B cell (primary cell): ENCODE measurements around the gene ACOXL. TPM values are rescaled to one million over a fixed set of nuclear protein-coding genes. Genes with fewer than 3 reads are reported as not detected.

Experiments
- ATAC-seq: fragments of 200-7000 bp; cut with Tn5 transposase; one replicate; pipeline ENCODE4 v1.10.0; 2021; ENCODE audit warnings: low read depth, mild to moderate bottlenecking, moderate number of reproducible peaks, moderate library complexity
- CTCF ChIA-PET: fragments of 350-600 bp; sonication (Branson Sonifier 250); formaldehyde crosslinking; loops from one replicate; lab custom pipeline; 2021; ENCODE audit warnings: antibody characterized with exemption, inconsistent platforms; lab: Charles Lee
- POLR2A ChIA-PET: fragments of 350-600 bp; sonication (Branson Sonifier 250); formaldehyde crosslinking; loops from one replicate; lab custom pipeline; 2021; ENCODE audit warnings: antibody characterized with exemption; lab: Charles Lee
- DNase-seq: peaks from one replicate; pipeline ENCODE4 v3.0.0; 2013
- H2AFZ ChIP-seq: 2 replicates; pipeline ENCODE4 v1.6.1; 2012; ENCODE audit warnings: mild to moderate bottlenecking, low read depth, low read length; ENCODE audit not compliant: insufficient read depth, poor library complexity, severe bottlenecking
- H3K27ac ChIP-seq, 2 donors: 1 replicate in 1 of 2; 2 replicates in 1 of 2; pipeline ENCODE4 v1.5.1; 2012 to 2013; ENCODE audit warnings: low read length in 2 of 2, mild to moderate bottlenecking in 2 of 2, moderate library complexity in 1 of 2
- H3K27me3 ChIP-seq, 4 experiments: fragments of 200-600 bp in 1 of 4; sonication (generic) in 1 of 4; replicated peaks in 1 of 4; 1 replicate in 2 of 4; 2 replicates in 2 of 4; pipeline versions ENCODE4 v1.6.1 to v1.7.0; 2013 to 2016; ENCODE audit warnings: low read length in 3 of 4, mild to moderate bottlenecking in 2 of 4, mixed read lengths in 1 of 4, moderate library complexity in 1 of 4; ENCODE audit not compliant: insufficient read depth in 4 of 4, control insufficient read depth in 3 of 4; ENCODE audit errors: control extremely low read depth in 1 of 4
- H3K36me3 ChIP-seq, 2 experiments: replicated peaks in 1 of 2; 1 replicate in 1 of 2; 2 replicates in 1 of 2; pipeline versions ENCODE4 v1.6.1 to v1.7.1; 2013; ENCODE audit warnings: low read length in 1 of 2; ENCODE audit not compliant: insufficient read depth in 2 of 2, control insufficient read depth in 1 of 2; ENCODE audit errors: control extremely low read depth in 1 of 2, extremely low read depth in 1 of 2
- H3K4me1 ChIP-seq, 2 donors: fragments of 200-600 bp in 1 of 2; sonication (generic) in 1 of 2; 1 replicate in 1 of 2; 2 replicates in 1 of 2; pipeline versions ENCODE4 v1.5.1 to v1.6.1; 2013 to 2017; ENCODE audit warnings: low read length in 2 of 2; ENCODE audit not compliant: control insufficient read depth in 2 of 2, insufficient read depth in 2 of 2
- H3K4me2 ChIP-seq: replicated peaks from 2 replicates; pipeline ENCODE3; 2012; ENCODE audit warnings: mild to moderate bottlenecking, low read depth, low read length; ENCODE audit not compliant: poor library complexity, severe bottlenecking
- H3K4me3 ChIP-seq, 5 experiments: fragments of 200-600 bp in 1 of 5; sonication (generic) in 1 of 5; 1 replicate in 3 of 5; 2 replicates in 2 of 5; pipeline versions ENCODE4 v1.5.1 to v1.7.0; 2011 to 2016; ENCODE audit warnings: low read length in 4 of 5, mild to moderate bottlenecking in 4 of 5, low read depth in 2 of 5, control low read depth in 1 of 5, moderate library complexity in 1 of 5; ENCODE audit not compliant: insufficient read depth in 1 of 5; ENCODE audit errors: control extremely low read depth in 1 of 5, extremely low read depth in 1 of 5
- H3K79me2 ChIP-seq: fragments of 200-600 bp; sonication (generic); one replicate; pipeline ENCODE4 v1.6.0; 2016; ENCODE audit warnings: low read length; ENCODE audit not compliant: control insufficient read depth, insufficient read depth
- H3K9ac ChIP-seq: fragments of 200-600 bp; sonication (generic); 2 replicates; pipeline ENCODE4 v1.6.1; 2017; ENCODE audit warnings: mild to moderate bottlenecking, low read length, moderate library complexity
- H3K9me3 ChIP-seq, 3 donors: one replicate each; pipeline versions ENCODE4 v1.6.1 to v1.7.1; 2013; ENCODE audit warnings: low read length in 2 of 3; ENCODE audit not compliant: control insufficient read depth in 2 of 3, insufficient read depth in 1 of 3; ENCODE audit errors: control extremely low read depth in 1 of 3
- H4K20me1 ChIP-seq: 2 replicates; pipeline ENCODE4 v1.6.0; 2012; ENCODE audit warnings: mild to moderate bottlenecking, low read length; ENCODE audit not compliant: insufficient read depth, control insufficient read depth, poor library complexity, severe bottlenecking
- H3K27ac Mint-ChIP-seq: one replicate; pipeline ENCODE4 v1.8.0; 2021; ENCODE audit warnings: mixed read lengths
- H3K27me3 Mint-ChIP-seq: one replicate; pipeline ENCODE4 v1.8.0; 2021; ENCODE audit warnings: mixed read lengths
- H3K4me1 Mint-ChIP-seq: one replicate; pipeline ENCODE4 v1.8.0; 2021; ENCODE audit warnings: mixed read lengths
- H3K4me3 Mint-ChIP-seq: one replicate; pipeline ENCODE4 v1.8.0; 2021; ENCODE audit warnings: mixed read lengths
- H3K9me3 Mint-ChIP-seq: one replicate; pipeline ENCODE4 v1.8.0; 2022; ENCODE audit warnings: mixed read lengths; ENCODE audit not compliant: insufficient read depth
- EZH2 ChIP-seq: IDR thresholded peaks from 2 replicates; pipeline ENCODE4 v1.6.1; 2012; ENCODE audit warnings: borderline replicate concordance, low read depth, mild to moderate bottlenecking, moderate library complexity, low read length; ENCODE audit not compliant: insufficient read depth, poor library complexity, severe bottlenecking
- WGBS: methylation state at CpG from one replicate; pipeline ENCODE4 v1.1.5; 2013; ENCODE audit warnings: missing lambda C conversion rate; ENCODE audit not compliant: insufficient coverage; 5-methylcytosine and 5-hydroxymethylcytosine counted together
- intact Hi-C: fragments of 100-400 bp; cut with micrococcal nuclease; formaldehyde crosslinking; loops from one replicate; pipeline ENCODE4 v1.10.0; 2022
- polyA plus RNA-seq: library from polyadenylated mRNA; depleted of rRNA; stranded (reverse); fragments of >200 nt; gene quantifications from 2 replicates; pipeline ENCODE4 v1.2.3, GENCODE V29; 2012
- total RNA-seq, 2 donors: library from RNA; stranded (reverse); fragments of 120-200 nt in 1 of 2; gene quantifications; 1 replicate in 1 of 2; 2 replicates in 1 of 2; pipeline versions ENCODE4 v1.2.3 to v1.2.4, GENCODE V29; 2013 to 2022
- TF ChIP-seq, protein P1 (sequence below): fragments of 200-600 bp; IDR thresholded peaks from one replicate; pipeline ENCODE4 v1.8.0; 2022; ENCODE audit warnings: antibody characterized with exemption, mild to moderate bottlenecking

Gene ACOXL
- total and polyA plus RNA-seq, 2 donors (not counting 1 experiment from before 2014, with no cell fraction given), result 0.06 TPM; not detected in 1

DNA sequence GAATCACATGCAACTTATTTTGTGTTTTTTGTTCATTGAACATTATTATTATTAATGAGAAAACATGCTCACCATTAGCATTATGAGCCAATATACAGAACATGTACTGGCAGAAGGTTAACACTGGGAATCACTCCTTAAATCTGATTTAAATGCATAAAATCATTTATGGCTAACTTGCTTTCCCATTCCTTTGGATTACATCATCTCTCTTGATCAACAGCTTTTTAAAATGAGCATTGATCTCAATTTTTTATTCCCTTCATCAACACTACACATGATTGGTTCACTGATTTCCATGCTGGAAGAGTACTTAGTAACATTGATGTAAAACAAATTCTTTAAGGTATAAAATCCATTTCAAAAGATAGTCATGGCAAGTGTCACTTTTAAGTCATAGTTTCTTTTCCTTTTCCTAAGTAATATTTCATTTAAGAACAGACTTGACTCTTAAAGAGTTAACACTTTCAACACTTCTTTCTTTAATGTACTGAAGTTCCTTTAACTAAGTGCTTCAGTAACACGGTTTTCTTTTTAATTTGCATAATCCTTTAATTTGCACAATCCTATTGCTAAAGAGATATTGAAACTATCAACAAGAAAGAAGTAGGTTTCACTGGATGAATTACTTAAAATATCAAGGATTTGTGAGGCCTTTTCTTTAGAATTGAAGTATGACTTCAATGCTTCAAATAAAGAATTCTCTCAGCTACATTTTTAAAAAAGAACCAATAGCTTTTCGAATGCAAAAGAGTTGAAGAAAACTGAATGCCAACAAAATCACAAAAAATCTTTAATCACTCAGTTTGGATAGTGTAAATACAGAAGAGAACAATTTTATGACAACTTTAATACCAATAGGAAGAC lies 29.6 kb upstream of the ACOXL start:
- ChIA-PET CTCF (no interaction called here), POLR2A (no interaction called here)
- Histone ChIP-seq H4K20me1 (no peaks in the 10 kb centered on the region), H2AFZ (no peak overlapping the region), H3K79me2 (no peaks in the 10 kb centered on the region), H3K4me1 (no peaks in the 10 kb centered on the region), H3K27ac (no peak overlapping the region), H3K27me3 (no peaks in the 10 kb centered on the region), H3K9me3 (no peaks in the 10 kb centered on the region), H3K4me2 (no peak overlapping the region), H3K9ac (no peak overlapping the region), H3K4me3 (no peak overlapping the region), H3K36me3 (no peaks in the 10 kb centered on the region)
- TF ChIP-seq, protein P1, sequence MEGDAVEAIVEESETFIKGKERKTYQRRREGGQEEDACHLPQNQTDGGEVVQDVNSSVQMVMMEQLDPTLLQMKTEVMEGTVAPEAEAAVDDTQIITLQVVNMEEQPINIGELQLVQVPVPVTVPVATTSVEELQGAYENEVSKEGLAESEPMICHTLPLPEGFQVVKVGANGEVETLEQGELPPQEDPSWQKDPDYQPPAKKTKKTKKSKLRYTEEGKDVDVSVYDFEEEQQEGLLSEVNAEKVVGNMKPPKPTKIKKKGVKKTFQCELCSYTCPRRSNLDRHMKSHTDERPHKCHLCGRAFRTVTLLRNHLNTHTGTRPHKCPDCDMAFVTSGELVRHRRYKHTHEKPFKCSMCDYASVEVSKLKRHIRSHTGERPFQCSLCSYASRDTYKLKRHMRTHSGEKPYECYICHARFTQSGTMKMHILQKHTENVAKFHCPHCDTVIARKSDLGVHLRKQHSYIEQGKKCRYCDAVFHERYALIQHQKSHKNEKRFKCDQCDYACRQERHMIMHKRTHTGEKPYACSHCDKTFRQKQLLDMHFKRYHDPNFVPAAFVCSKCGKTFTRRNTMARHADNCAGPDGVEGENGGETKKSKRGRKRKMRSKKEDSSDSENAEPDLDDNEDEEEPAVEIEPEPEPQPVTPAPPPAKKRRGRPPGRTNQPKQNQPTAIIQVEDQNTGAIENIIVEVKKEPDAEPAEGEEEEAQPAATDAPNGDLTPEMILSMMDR, result no peak
- no peak for TF ChIP-seq EZH2
- Mint-ChIP-seq H3K4me3 (no peak overlapping the region), H3K4me1 (no peaks in the 10 kb centered on the region), H3K27ac (no peak overlapping the region), H3K9me3 (no peaks in the 10 kb centered on the region), H3K27me3 (peaks cover 7% of the 10 kb centered on the region)
- DNase-seq (no peak), ATAC-seq (no peak)
- intact Hi-C loops, result no loop called here
- WGBS, result no CpG with 5 or more reads among the region's 2 CpGs

DNA sequence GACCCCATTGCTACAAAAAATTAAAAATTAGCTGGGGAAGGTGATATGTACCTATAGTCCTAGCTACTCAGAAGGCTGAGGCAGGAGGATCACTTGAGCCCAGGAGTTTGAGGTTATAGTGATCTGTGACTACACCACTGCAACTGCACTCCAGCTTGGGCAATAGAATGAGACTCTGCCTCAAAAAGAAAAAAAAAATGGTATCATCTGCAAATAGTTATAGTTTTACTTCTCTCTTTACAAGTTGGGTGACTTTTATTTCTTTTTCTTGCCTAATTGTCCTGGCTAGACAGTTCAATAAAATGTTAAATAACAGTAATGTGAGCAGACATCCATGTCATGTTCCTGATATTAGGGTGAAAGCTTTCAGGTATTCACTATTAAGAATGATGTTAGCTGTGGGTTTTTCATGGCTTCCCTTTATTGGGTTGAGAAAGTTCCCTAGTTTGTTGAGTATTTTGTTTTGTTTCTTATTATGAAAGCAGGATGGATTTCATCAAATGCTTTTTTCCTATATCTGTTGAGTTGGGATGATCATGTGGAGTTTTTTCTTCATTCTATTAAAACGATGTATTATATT lies 24.9 kb upstream of the ACOXL start:
- peaks cover 0 to 13% (median 2%) of the 10 kb centered on the region in 4 experiments for H3K27me3 ChIP-seq
- no peak for DNase-seq
- H3K4me3 Mint-ChIP-seq, result no peak overlapping the region
- H3K9me3 ChIP-seq, result peaks cover 0 to 6% (median 0%) of the 10 kb centered on the region in 3 donors
- H3K27ac Mint-ChIP-seq, result no peak overlapping the region
- no peak overlapping the region for H3K27ac ChIP-seq
- H3K4me3 ChIP-seq, result no peak overlapping the region
- no peak overlapping the region for H3K9ac ChIP-seq
- H3K79me2 ChIP-seq, result no peaks in the 10 kb centered on the region
- CTCF ChIA-PET, result interaction anchor here (0.7 kb wide), 1 partner anchor 14 kb away, joined by 4 read pairs; no protein-coding TSS in a partner anchor
- no peak for ATAC-seq
- no peak for TF ChIP-seq EZH2
- TF ChIP-seq, protein P1, result no peak
- no peak overlapping the region for H3K4me2 ChIP-seq
- H3K4me1 ChIP-seq, result no peaks in the 10 kb centered on the region
- peaks cover 34% of the 10 kb centered on the region for H3K27me3 Mint-ChIP-seq
- no peaks in the 10 kb centered on the region for H4K20me1 ChIP-seq
- no peaks in the 10 kb centered on the region for H3K9me3 Mint-ChIP-seq
- intact Hi-C loops, result no loop called here
- no peak overlapping the region for H2AFZ ChIP-seq
- H3K36me3 ChIP-seq, result no peaks in the 10 kb centered on the region
- WGBS, result no CpG with 5 or more reads among the region's 1 CpG
- POLR2A ChIA-PET, result no interaction called here
- H3K4me1 Mint-ChIP-seq, result no peaks in the 10 kb centered on the region
